ENCODE results near the gene SPACA7. TPM values are rescaled to one million over a fixed set of nuclear protein-coding genes. Genes with fewer than 3 reads are reported as not detected.

Gene SPACA7
- total and polyA plus RNA-seq, 7 donors = not detected

- 95 to 100% (median 100%) methylated on average over 1 of the region's 1 CpG for WGBS, 3 donors
- intact Hi-C loops (cut with DNase I) = no loop called here
- Histone ChIP-seq H3K9me3 (peaks cover 12% of the 10 kb centered on the region), H3K4me1 (no peaks in the 10 kb centered on the region), H3K4me3 (no peak overlapping the region), H3K36me3 (ENCODE audit: insufficient read depth in 1 of 2, low read depth in 1 of 2) (no peaks in the 10 kb centered on the region), H3K27me3 (ENCODE audit: insufficient read depth in 3 of 3, low read length in 2 of 3) (no peaks in the 10 kb centered on the region), H3K27ac (no peak overlapping the region)
- ATAC-seq (no peak), DNase-seq (no peak)
- TF ChIP-seq CTCF (IDR thresholded peaks at IDR 0.05) = no peak
Observed at GRCh38 chr13:112475889-112476288, 99.7 kb downstream of the SPACA7 start.

DNA sequence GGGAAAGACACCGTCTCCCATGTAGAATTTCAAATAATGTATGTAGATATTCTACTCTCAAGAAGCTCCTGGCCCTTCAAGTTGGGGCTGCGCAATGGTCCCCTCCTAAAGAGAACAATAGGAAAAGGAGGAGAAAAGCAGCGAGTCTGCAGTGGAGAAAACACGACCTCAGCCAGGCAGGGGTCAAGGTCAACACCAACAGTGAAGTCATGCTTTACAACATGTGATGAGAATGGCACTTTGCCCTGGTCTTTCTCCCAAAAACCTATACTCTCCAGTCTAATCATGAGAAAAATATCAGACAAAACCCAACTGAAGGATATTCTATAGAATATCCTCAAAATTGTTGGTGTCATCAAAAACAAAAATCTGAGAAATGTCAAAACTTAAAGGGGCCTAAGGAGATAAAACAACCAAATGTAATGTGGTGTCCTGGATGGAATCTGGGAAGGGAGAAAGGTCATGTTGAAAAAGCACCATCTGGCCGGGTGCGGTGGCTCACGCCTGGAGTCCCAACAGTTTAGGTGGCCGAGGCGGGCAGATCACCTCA, 101.0 kb downstream of the SPACA7 start:
- peaks cover 10% of the 10 kb centered on the region for H3K9me3 ChIP-seq
- ATAC-seq (no peak), DNase-seq (no peak)
- H3K4me1 ChIP-seq = no peaks in the 10 kb centered on the region
- H3K27ac ChIP-seq = no peak overlapping the region
- no peaks in the 10 kb centered on the region for H3K27me3 ChIP-seq (ENCODE audit: insufficient read depth in 3 of 3, low read length in 2 of 3)
- WGBS, 3 donors = 86 to 88% (median 87%) methylated on average over 9 of the region's 9 CpGs
- intact Hi-C loops (cut with DNase I) = no loop called here
- H3K4me3 ChIP-seq = no peak overlapping the region
- TF ChIP-seq CTCF (IDR thresholded peaks at IDR 0.05) = no peak
- H3K36me3 ChIP-seq (ENCODE audit: insufficient read depth in 1 of 2, low read depth in 1 of 2) = no peaks in the 10 kb centered on the region

DNA sequence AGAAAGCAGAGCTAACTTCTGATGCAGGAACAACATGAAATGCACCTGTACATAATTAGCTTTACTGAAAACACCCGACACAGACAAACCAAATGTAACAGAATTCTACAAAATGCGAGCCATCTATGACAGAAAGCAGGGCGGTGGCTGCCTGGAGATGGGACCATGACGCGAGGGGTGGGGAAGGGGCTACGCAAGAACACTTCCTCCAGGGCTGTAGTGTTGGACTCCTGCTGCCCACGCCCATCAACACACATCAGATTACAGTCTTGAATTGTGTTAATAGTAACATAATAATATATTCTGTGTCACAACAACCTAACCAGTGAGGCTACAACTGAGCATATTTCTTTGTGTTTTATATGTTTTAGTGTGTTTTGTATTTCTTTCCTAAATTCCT, 103.2 kb downstream of the SPACA7 start:
- no peaks in the 10 kb centered on the region for H3K4me1 ChIP-seq
- H3K27me3 ChIP-seq (ENCODE audit: insufficient read depth in 3 of 3, low read length in 2 of 3) = no peaks in the 10 kb centered on the region
- H3K27ac ChIP-seq = no peak overlapping the region
- intact Hi-C loops (cut with DNase I) = no loop called here
- H3K9me3 ChIP-seq = peaks cover 8% of the 10 kb centered on the region
- DNase-seq = no peak
- no peak for TF ChIP-seq CTCF (IDR thresholded peaks at IDR 0.05)
- H3K36me3 ChIP-seq (ENCODE audit: insufficient read depth in 1 of 2, low read depth in 1 of 2) = peaks cover 0 to 3% of the 10 kb centered on the region in 2 donors
- no peak overlapping the region for H3K4me3 ChIP-seq
- 90 to 97% (median 92%) methylated on average over 7 of the region's 7 CpGs for WGBS, 3 donors
- ATAC-seq = no peak

- Histone ChIP-seq H3K4me3 (no peak overlapping the region), H3K36me3 (ENCODE audit: insufficient read depth in 1 of 2, low read depth in 1 of 2) (peaks cover 0 to 22% of the 10 kb centered on the region in 2 donors), H3K27ac (no peak overlapping the region), H3K27me3 (ENCODE audit: insufficient read depth in 3 of 3, low read length in 2 of 3) (no peaks in the 10 kb centered on the region), H3K4me1 (no peaks in the 10 kb centered on the region), H3K9me3 (peaks cover 8% of the 10 kb centered on the region)
- no peak for TF ChIP-seq CTCF (IDR thresholded peaks at IDR 0.05)
- intact Hi-C loops (cut with DNase I) = no loop called here
- no peak for ATAC-seq
- DNase-seq = no peak
Observed at GRCh38 chr13:112481458-112481857, 105.3 kb downstream of the SPACA7 start.

GRCh38 chr13:112483299-112483698, 107.1 kb downstream of the SPACA7 start:
- H3K27me3 ChIP-seq (ENCODE audit: insufficient read depth in 3 of 3, low read length in 2 of 3) = no peaks in the 10 kb centered on the region
- intact Hi-C loops (cut with DNase I) = no loop called here
- H3K4me1 ChIP-seq = no peaks in the 10 kb centered on the region
- H3K9me3 ChIP-seq = peaks cover 8% of the 10 kb centered on the region
- no peak for DNase-seq
- WGBS, 3 donors = 94 to 96% (median 96%) methylated on average over 7 of the region's 7 CpGs
- ATAC-seq = no peak
- peaks cover 0 to 33% of the 10 kb centered on the region in 2 donors for H3K36me3 ChIP-seq (ENCODE audit: insufficient read depth in 1 of 2, low read depth in 1 of 2)
- H3K4me3 ChIP-seq = no peak overlapping the region
- no peak for TF ChIP-seq CTCF (IDR thresholded peaks at IDR 0.05)
- H3K27ac ChIP-seq = no peak overlapping the region

Measured in psoas muscle (tissue), 8 donors.